ENCODE data around the gene STOX1. TPM values are rescaled to one million over a fixed set of nuclear protein-coding genes. Genes with fewer than 3 reads are reported as not detected.

STOX1 gene
- total RNA-seq, 1 experiment from 2014 or later: 5.8 TPM

DNA sequence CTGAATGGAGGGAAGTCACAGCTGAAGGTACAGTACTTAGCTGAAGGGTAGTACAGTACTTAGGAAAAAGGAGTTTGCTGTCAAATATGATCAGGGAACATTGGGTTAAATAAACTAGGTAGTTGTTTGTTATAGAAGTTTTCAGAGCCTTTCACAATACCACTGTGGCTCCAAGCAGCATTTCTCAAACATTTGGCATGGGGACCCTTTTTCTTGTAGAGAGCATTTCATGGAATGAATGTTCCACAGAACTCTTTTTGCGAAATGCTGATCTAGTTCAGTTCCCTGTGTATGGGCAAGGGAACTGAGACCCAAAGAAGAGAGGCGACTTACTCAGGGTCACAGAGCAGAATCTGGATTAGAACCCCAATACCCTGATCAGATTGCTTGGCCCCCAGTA, 42.3 kb downstream of the STOX1 start:
- in situ Hi-C loops (cut with HindIII; ENCODE audit: low pct_unique_long_range_greater_than_20kb, low sequenced_read_pairs) (no loop called here), intact Hi-C loops (cut with micrococcal nuclease; ENCODE audit: unreplicated experiment) (no loop called here)
- H3K27me3 ChIP-seq (ENCODE audit: control insufficient read depth, insufficient read depth, low read length): no peaks in the 10 kb centered on the region
- BruUV-seq (replicated peaks): no TSS peak
- no peaks in the 10 kb centered on the region for H3K9me3 ChIP-seq (ENCODE audit: control insufficient read depth, insufficient read depth, low read depth, low read length)
- no peak overlapping the region for H3K27ac ChIP-seq (ENCODE audit: low read length)
- no peak for ATAC-seq
- ChIA-PET CTCF (no interaction called here), POLR2A (no interaction called here)
- no peaks in the 10 kb centered on the region for H3K36me3 ChIP-seq (ENCODE audit: control insufficient read depth, insufficient read depth, low read length)
- TF ChIP-seq TCF7L2 (IDR thresholded peaks at IDR 0.05; ENCODE audit: low read depth, low read length) (no peak), SIN3A (IDR thresholded peaks at IDR 0.05; ENCODE audit: borderline replicate concordance, insufficient read depth, low read depth, low read length) (no peak), POLR2AphosphoS5 (IDR thresholded peaks at IDR 0.05; ENCODE audit: low read depth, low read length) (no peak)
- TF ChIP-seq, protein P1, sequence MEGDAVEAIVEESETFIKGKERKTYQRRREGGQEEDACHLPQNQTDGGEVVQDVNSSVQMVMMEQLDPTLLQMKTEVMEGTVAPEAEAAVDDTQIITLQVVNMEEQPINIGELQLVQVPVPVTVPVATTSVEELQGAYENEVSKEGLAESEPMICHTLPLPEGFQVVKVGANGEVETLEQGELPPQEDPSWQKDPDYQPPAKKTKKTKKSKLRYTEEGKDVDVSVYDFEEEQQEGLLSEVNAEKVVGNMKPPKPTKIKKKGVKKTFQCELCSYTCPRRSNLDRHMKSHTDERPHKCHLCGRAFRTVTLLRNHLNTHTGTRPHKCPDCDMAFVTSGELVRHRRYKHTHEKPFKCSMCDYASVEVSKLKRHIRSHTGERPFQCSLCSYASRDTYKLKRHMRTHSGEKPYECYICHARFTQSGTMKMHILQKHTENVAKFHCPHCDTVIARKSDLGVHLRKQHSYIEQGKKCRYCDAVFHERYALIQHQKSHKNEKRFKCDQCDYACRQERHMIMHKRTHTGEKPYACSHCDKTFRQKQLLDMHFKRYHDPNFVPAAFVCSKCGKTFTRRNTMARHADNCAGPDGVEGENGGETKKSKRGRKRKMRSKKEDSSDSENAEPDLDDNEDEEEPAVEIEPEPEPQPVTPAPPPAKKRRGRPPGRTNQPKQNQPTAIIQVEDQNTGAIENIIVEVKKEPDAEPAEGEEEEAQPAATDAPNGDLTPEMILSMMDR (IDR thresholded peaks at IDR 0.05): no peak
- TF ChIP-seq, protein P2, sequence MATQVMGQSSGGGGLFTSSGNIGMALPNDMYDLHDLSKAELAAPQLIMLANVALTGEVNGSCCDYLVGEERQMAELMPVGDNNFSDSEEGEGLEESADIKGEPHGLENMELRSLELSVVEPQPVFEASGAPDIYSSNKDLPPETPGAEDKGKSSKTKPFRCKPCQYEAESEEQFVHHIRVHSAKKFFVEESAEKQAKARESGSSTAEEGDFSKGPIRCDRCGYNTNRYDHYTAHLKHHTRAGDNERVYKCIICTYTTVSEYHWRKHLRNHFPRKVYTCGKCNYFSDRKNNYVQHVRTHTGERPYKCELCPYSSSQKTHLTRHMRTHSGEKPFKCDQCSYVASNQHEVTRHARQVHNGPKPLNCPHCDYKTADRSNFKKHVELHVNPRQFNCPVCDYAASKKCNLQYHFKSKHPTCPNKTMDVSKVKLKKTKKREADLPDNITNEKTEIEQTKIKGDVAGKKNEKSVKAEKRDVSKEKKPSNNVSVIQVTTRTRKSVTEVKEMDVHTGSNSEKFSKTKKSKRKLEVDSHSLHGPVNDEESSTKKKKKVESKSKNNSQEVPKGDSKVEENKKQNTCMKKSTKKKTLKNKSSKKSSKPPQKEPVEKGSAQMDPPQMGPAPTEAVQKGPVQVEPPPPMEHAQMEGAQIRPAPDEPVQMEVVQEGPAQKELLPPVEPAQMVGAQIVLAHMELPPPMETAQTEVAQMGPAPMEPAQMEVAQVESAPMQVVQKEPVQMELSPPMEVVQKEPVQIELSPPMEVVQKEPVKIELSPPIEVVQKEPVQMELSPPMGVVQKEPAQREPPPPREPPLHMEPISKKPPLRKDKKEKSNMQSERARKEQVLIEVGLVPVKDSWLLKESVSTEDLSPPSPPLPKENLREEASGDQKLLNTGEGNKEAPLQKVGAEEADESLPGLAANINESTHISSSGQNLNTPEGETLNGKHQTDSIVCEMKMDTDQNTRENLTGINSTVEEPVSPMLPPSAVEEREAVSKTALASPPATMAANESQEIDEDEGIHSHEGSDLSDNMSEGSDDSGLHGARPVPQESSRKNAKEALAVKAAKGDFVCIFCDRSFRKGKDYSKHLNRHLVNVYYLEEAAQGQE (IDR thresholded peaks at IDR 0.05; ENCODE audit: insufficient read depth in 1 of 2, low read depth in 2 of 2, low read length in 1 of 2): no peak
- H3K4me1 ChIP-seq (ENCODE audit: control insufficient read depth, insufficient read depth, low read length): peaks cover 2% of the 10 kb centered on the region; the same call in 1 of the 2 replicates
- H3K4me3 ChIP-seq (ENCODE audit: low read depth in 2 of 2, low read length in 2 of 2): no peak overlapping the region
- DNase-seq (ENCODE audit: low read depth, low spot score): no peak

DNA sequence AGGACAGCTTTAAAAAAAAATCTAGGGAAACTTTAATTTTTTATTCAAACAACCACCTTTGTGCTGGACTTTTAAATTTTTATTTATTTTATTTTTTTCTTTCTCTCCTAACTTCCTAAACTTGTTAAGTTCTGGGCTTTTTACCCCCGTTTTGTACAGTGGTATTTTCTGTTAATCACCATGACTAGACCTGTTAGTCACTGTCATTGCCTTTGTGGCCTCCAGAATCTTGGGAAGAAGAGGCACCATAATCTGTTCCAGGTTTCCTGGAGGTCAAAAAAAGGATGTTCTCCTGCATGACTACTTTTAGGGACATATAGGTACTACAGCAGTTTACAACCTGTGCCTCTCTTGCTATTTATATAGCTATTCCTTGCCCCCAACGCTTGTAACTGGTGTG, 42.7 kb downstream of the STOX1 start:
- BruUV-seq (replicated peaks): no TSS peak
- no peak for TF ChIP-seq SIN3A (IDR thresholded peaks at IDR 0.05; ENCODE audit: borderline replicate concordance, insufficient read depth, low read depth, low read length)
- Histone ChIP-seq H3K4me1 (ENCODE audit: control insufficient read depth, insufficient read depth, low read length) (peaks cover 2% of the 10 kb centered on the region; the same call in 1 of the 2 replicates), H3K4me3 (ENCODE audit: low read depth in 2 of 2, low read length in 2 of 2) (no peak overlapping the region), H3K36me3 (ENCODE audit: control insufficient read depth, insufficient read depth, low read length) (no peaks in the 10 kb centered on the region), H3K9me3 (ENCODE audit: control insufficient read depth, insufficient read depth, low read depth, low read length) (no peaks in the 10 kb centered on the region), H3K27me3 (ENCODE audit: control insufficient read depth, insufficient read depth, low read length) (no peaks in the 10 kb centered on the region), H3K27ac (ENCODE audit: low read length) (no peak overlapping the region)
- intact Hi-C loops (cut with micrococcal nuclease; ENCODE audit: unreplicated experiment): no loop called here
- ChIA-PET CTCF (no interaction called here), POLR2A (no interaction called here)
- no peak for DNase-seq (ENCODE audit: low read depth, low spot score)
- ATAC-seq: no peak
- in situ Hi-C loops (cut with HindIII; ENCODE audit: low pct_unique_long_range_greater_than_20kb, low sequenced_read_pairs): no loop called here

DNA sequence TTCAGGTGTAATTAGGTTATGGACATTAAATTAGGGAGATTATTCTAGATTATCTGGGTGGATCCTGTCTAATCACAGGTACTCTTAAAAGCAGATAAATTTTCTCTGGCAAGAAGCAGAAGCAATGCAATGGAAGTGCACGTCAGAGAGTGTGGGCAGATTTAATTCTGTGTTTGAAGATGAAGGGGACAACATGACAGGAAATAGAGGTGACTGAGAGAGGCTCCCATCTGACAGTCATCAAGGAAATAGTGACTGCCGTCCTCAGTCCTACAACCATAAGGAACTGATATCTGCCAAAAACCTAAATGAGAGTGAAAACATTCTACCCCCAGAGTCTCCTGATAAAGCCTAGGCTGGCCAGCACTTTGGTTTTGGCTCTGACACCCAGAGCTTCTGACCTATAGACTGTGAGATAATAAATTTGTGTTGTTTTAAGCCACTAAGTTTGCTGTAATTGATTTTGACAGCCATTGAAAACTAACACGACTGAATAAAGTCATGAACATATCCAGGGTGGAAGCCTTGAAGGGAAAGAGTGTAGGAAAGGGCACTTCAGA, 43.3 kb downstream of the STOX1 start:
- in situ Hi-C loops (cut with HindIII; ENCODE audit: low pct_unique_long_range_greater_than_20kb, low sequenced_read_pairs) (no loop called here), intact Hi-C loops (cut with micrococcal nuclease; ENCODE audit: unreplicated experiment) (no loop called here)
- BruUV-seq (replicated peaks): no TSS peak
- Histone ChIP-seq H3K9me3 (ENCODE audit: control insufficient read depth, insufficient read depth, low read depth, low read length) (no peaks in the 10 kb centered on the region), H3K27ac (ENCODE audit: low read length) (no peak overlapping the region), H3K27me3 (ENCODE audit: control insufficient read depth, insufficient read depth, low read length) (no peaks in the 10 kb centered on the region), H3K4me1 (ENCODE audit: control insufficient read depth, insufficient read depth, low read length) (peaks cover 2% of the 10 kb centered on the region; the same call in 1 of the 2 replicates), H3K4me3 (ENCODE audit: low read depth in 2 of 2, low read length in 2 of 2) (no peak overlapping the region), H3K36me3 (ENCODE audit: control insufficient read depth, insufficient read depth, low read length) (no peaks in the 10 kb centered on the region)
- ATAC-seq: no peak
- ChIA-PET CTCF (no interaction called here), POLR2A (no interaction called here)
- no peak for DNase-seq (ENCODE audit: low read depth, low spot score)
- TF ChIP-seq, protein P1 (IDR thresholded peaks at IDR 0.05): no peak
- TF ChIP-seq TCF7L2 (IDR thresholded peaks at IDR 0.05; ENCODE audit: low read depth, low read length): no peak
- TF ChIP-seq, protein P2 (IDR thresholded peaks at IDR 0.05; ENCODE audit: insufficient read depth in 1 of 2, low read depth in 2 of 2, low read length in 1 of 2): no peak
